Psoas muscle (tissue), 8 donors: ENCODE results near the gene RCOR3. TPM values are rescaled to one million over a fixed set of nuclear protein-coding genes. Genes with fewer than 3 reads are reported as not detected.
A peak's percentile ranks its signal among the peaks of the same experiment; 100 is the strongest.

Experiments used
- ATAC-seq, 4 donors: fragments of 200-7000 bp; cut with Tn5 transposase; one replicate each; pipeline ENCODE4 v1.9.1; 2020; ENCODE audit warnings: moderate library complexity in 3 of 4, mild to moderate bottlenecking in 2 of 4
- DNase-seq, 2 donors: peaks; one replicate each; pipeline ENCODE4 v3.0.0-alpha.2; 2020
- H3K27ac ChIP-seq: fragments of 200-600 bp; one replicate; pipeline ENCODE4 v1.8.0; 2022
- H3K27me3 ChIP-seq, 3 donors: fragments of 200-600 bp in 1 of 3; one replicate each; pipeline versions ENCODE4 v1.6.1 to v1.8.0; 2013 to 2022; ENCODE audit warnings: low read length in 2 of 3, mild to moderate bottlenecking in 2 of 3, moderate library complexity in 1 of 3; ENCODE audit not compliant: insufficient read depth in 3 of 3
- H3K36me3 ChIP-seq, 2 donors: fragments of 200-600 bp in 1 of 2; one replicate each; pipeline versions ENCODE4 v1.6.1 to v1.8.0; 2013 to 2022; ENCODE audit warnings: low read depth in 1 of 2, mild to moderate bottlenecking in 1 of 2, moderate library complexity in 1 of 2; ENCODE audit not compliant: insufficient read depth in 1 of 2
- H3K4me1 ChIP-seq: fragments of 200-600 bp; one replicate; pipeline ENCODE4 v1.8.0; 2022
- H3K4me3 ChIP-seq: fragments of 200-600 bp; one replicate; pipeline ENCODE4 v1.8.0; 2022; ENCODE audit warnings: mild to moderate bottlenecking
- H3K9me3 ChIP-seq: fragments of 200-600 bp; one replicate; pipeline ENCODE4 v1.8.0; 2022
- WGBS, 3 donors: extraction: QIAGEN DNeasy Blood & Tissue Kit; methylation state at CpG; one replicate each; pipeline versions ENCODE4 v1.1.6 to v1.1.7; 2013; 5-methylcytosine and 5-hydroxymethylcytosine counted together
- intact Hi-C, 2 donors: fragments of 100-400 bp; cut with DNase I; formaldehyde crosslinking; loops; one replicate each; pipeline versions ENCODE4 v1.11.0 to v1.14.2; 2022
- polyA plus RNA-seq, 3 donors: library from polyadenylated mRNA; stranded (reverse); fragments of 200-250 nt; gene quantifications; one replicate each; pipeline ENCODE4 v1.2.3, GENCODE V29; 2013
- total RNA-seq, 4 donors: library from RNA; stranded (reverse); fragmentation: NEBNext Ultra II Directional in 2 of 4; extraction: Animal tissue kit (Norgen Biotek cat#: 25700) in 2 of 4; gene quantifications; one replicate each; pipeline versions ENCODE4 v1.2.1 to v1.2.4, GENCODE V29; 2021 to 2023
- TF ChIP-seq, protein P1 (sequence below): fragments of 200-600 bp; IDR thresholded peaks from one replicate; pipeline ENCODE4 v1.8.0; 2022; ENCODE audit warnings: antibody characterized with exemption
- donor health status: healthy with polysubstance abuse.
- donor health status: DM: no; HTN: no; CAD: no; lungs with moderate emphysema.
- donor health status: Bipolar disorder and iron deficiency.
- donor health status: healthy.
- donor health status: DM: yes; HTN: yes; CAD: no.
- donor health status: DM: no; HTN: no; CAD: no.
- donor health status: DM: no; HTN: no; CAD: no.
- donor health status: DM: yes; HTN: yes; CAD: no.

Gene RCOR3
- total and polyA plus RNA-seq, 7 donors = 29.4 to 95.7 (median 70.2) TPM

DNA sequence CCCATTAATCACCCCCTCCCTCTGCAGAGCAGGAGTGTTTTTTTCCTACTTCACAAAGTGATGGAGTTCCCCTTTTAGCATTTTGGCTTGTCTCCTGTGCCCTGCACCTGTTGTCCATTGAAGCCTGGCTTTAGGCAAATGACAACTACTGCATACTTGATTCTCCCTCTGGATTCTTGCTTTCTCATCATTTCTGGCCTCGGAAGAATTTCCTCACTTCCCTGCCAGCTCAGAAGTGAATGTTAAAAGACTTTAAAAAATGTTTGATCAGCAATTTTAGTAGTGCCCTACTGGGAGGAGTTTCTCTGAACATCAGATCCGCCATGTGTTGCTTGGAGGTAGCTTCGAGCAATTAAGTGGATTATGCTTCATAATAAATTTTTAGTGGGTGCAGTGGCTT, 28.1 kb downstream of the RCOR3 start:
- peak overlapping the region; percentile 47 for H3K27ac ChIP-seq
- intact Hi-C loops = no loop called here
- no peak overlapping the region for H3K4me3 ChIP-seq
- ATAC-seq (peak; percentile 83 to 87 (median 86)), DNase-seq (no peak)
- peaks cover 2 to 79% of the 10 kb centered on the region in 2 donors for H3K36me3 ChIP-seq
- H3K4me1 ChIP-seq = peaks cover 8% of the 10 kb centered on the region
- no peaks in the 10 kb centered on the region for H3K27me3 ChIP-seq
- H3K9me3 ChIP-seq = no peaks in the 10 kb centered on the region
- TF ChIP-seq, protein P1, sequence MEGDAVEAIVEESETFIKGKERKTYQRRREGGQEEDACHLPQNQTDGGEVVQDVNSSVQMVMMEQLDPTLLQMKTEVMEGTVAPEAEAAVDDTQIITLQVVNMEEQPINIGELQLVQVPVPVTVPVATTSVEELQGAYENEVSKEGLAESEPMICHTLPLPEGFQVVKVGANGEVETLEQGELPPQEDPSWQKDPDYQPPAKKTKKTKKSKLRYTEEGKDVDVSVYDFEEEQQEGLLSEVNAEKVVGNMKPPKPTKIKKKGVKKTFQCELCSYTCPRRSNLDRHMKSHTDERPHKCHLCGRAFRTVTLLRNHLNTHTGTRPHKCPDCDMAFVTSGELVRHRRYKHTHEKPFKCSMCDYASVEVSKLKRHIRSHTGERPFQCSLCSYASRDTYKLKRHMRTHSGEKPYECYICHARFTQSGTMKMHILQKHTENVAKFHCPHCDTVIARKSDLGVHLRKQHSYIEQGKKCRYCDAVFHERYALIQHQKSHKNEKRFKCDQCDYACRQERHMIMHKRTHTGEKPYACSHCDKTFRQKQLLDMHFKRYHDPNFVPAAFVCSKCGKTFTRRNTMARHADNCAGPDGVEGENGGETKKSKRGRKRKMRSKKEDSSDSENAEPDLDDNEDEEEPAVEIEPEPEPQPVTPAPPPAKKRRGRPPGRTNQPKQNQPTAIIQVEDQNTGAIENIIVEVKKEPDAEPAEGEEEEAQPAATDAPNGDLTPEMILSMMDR = no peak
- 22 to 31% (median 26%) methylated on average over 3 of the region's 3 CpGs for WGBS, 3 donors

DNA sequence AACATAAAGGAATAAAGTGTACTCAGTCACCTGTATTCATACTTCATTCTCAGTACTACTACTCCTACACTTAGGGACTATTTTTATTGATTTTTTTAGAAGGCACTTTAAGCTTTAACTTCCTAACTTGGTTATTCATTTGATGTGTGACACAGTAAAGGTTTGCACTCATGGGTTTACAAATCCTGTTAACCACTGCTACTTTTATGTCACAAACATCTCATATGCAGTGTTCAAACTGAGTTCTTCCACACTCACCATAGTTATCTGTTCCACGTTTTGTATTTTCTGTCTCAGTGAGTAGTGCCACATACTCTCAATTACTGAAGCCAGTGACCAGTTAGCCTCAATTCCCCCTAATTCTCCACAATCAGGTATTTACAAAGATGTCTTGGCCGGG, 33.2 kb downstream of the RCOR3 start:
- Histone ChIP-seq H3K27ac (no peak overlapping the region), H3K27me3 (no peaks in the 10 kb centered on the region), H3K9me3 (no peaks in the 10 kb centered on the region), H3K4me1 (no peaks in the 10 kb centered on the region), H3K36me3 (peaks cover 0 to 89% of the 10 kb centered on the region in 2 donors), H3K4me3 (no peak overlapping the region)
- TF ChIP-seq, protein P1 = no peak
- 88 to 92% (median 90%) methylated on average over 2 of the region's 2 CpGs for WGBS, 3 donors
- DNase-seq (no peak), ATAC-seq (no peak)
- intact Hi-C loops = no loop called here

DNA sequence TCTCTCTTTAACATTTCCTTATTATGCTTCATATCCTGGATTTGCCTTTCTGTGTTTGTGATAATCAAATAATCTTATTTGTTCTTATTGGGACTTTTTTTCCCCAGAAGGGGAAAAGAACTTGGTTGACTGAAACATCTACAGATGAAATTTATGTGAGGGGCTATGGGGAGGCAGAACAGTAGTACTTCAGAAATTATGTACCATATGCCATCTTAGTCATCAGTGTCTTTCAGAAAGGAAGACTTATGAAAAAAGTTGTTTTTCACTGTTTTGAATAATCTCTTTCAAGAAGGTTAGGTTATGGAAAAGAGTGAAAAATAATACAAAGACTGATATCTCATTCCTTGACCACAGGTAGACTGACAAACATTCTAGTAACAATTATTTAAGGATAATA, 37.2 kb downstream of the RCOR3 start:
- H3K4me3 ChIP-seq = no peak overlapping the region
- no peak for ATAC-seq
- H3K36me3 ChIP-seq = peaks cover 0 to 99% of the 10 kb centered on the region in 2 donors
- H3K9me3 ChIP-seq = no peaks in the 10 kb centered on the region
- H3K27me3 ChIP-seq = no peaks in the 10 kb centered on the region
- no peaks in the 10 kb centered on the region for H3K4me1 ChIP-seq
- no peak overlapping the region for H3K27ac ChIP-seq
- DNase-seq = no peak
- intact Hi-C loops = no loop called here
- TF ChIP-seq, protein P1 = no peak

DNA sequence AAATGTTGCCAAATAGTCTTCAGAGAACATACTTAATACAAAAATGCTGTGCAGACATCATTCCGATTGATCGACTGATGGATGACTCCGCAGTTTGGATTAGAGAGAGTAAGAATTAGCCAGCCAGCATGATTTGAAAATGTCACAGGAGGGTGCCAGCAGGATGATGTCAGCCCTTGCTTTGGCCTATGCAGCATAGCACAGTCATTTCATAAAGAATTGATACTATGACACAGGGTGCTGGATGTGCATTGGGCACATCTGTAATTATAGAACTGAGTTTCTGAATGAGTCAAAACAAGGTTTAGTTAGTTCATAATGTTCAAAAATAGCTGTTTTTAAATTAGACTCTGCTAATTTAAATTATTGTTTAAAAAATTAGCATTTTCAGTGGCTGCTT, 45.9 kb downstream of the RCOR3 start:
- intact Hi-C loops = no loop called here
- Histone ChIP-seq H3K4me1 (peaks cover 16% of the 10 kb centered on the region), H3K4me3 (no peak overlapping the region), H3K36me3 (peaks cover 0 to 90% of the 10 kb centered on the region in 2 donors), H3K27me3 (no peaks in the 10 kb centered on the region), H3K9me3 (no peaks in the 10 kb centered on the region), H3K27ac (peak overlapping the region; percentile 60)
- no peak for DNase-seq
- peak; percentile 88 to 93 (median 92) for ATAC-seq
- TF ChIP-seq, protein P1 = no peak
- WGBS, 3 donors = 49 to 67% (median 53%) methylated on average over 3 of the region's 3 CpGs

DNA sequence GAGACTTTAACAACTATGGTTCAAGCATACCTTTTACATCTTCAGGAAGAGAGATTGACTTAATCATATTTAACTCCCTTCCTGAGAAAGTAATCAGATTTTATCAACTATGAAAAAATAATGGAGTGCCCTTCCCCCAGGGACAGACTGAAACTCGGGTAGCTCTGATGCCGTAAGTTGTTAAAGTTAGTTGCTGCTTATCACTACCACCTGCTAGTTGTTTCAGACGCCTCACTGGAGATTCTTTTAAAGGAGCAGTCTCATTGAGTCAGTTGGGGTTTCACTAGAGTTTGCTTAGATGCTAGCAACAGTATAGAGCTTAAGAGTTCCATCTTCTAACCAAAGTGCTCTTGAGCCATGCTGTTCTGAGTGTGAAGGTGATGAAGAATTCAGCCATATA, 50.5 kb downstream of the RCOR3 start:
- Histone ChIP-seq H3K9me3 (no peaks in the 10 kb centered on the region), H3K27me3 (no peaks in the 10 kb centered on the region), H3K4me3 (no peak overlapping the region), H3K36me3 (peaks cover 5 to 83% of the 10 kb centered on the region in 2 donors), H3K4me1 (peaks cover 12% of the 10 kb centered on the region), H3K27ac (no peak overlapping the region)
- DNase-seq (no peak), ATAC-seq (peak in 2 of 4 donors; percentile 12 to 15)
- 49 to 57% (median 53%) methylated on average over 3 of the region's 3 CpGs for WGBS, 3 donors
- intact Hi-C loops = no loop called here
- TF ChIP-seq, protein P1 = no peak
